Globus pallidus (tissue), 1 donor: Measurements from ENCODE around the gene KIR2DL1.
"Not testable (repeated sequence)": the region's sequence is repeated elsewhere in the genome, so short reads cannot be mapped to it uniquely, and the experiment has no call there.

Source experiments
- DNase-seq: peaks from one replicate; pipeline ENCODE4 v3.0.0-alpha.2; 2015; ENCODE audit warnings: low spot score

Gene KIR2DL1

DNA sequence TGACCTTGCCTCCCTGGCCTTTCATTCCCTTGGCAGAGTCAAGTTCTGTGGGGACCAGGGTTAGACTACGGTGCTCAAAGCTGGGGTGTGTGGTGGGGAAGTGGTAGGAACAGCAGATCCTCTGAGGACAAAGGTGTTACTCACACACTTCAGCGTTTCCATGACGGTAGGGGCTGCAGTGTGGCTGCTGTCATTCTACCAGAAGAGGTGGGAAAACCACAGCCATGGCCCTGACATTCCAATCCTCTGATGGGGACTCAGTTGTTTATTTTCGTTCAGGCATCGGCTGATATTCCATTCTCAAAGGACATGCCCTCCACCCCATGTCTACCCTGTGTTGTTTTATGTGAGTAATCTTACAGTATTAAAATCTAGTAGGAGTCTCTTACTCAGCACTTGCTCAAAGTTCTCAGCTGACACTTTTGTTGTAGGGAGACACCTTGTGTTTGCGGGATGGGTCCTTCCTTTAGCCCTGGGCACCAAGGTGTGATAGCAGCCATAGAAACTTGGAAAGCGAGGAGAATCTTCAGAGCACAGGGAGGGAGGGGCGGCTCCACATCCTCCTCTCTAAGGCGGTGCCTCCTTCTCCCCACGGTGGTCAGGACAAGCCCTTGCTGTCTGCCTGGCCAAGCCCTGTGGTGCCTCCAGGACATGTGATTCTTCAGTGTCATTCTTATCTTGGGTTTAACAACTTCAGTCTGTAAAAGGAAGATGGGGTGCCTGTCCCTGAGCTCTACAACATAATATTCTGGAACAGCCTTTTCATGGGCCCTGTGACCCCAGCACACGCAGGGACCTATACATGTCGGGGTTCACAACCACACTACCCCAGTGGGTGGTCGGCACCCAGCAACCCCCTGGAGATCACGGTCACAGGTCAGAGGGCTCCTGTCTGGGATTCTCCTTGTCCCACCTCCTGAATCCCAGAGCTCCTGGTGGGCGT lies 1.7 kb downstream of the KIR2DL1 start:
- DNase-seq = not testable (repeated sequence)

GRCh38 chr19:54772666-54773065 lies 3.1 kb downstream of the KIR2DL1 start:
- DNase-seq = not testable (repeated sequence)

- DNase-seq = not testable (repeated sequence)
Observed at GRCh38 chr19:54775095-54775815, 5.7 kb downstream of the KIR2DL1 start.

GRCh38 chr19:54775830-54776229 lies 6.2 kb downstream of the KIR2DL1 start:
- not testable (repeated sequence) for DNase-seq

GRCh38 chr19:54777851-54778250 lies 8.3 kb downstream of the KIR2DL1 start:
- DNase-seq = not testable (repeated sequence)

DNA sequence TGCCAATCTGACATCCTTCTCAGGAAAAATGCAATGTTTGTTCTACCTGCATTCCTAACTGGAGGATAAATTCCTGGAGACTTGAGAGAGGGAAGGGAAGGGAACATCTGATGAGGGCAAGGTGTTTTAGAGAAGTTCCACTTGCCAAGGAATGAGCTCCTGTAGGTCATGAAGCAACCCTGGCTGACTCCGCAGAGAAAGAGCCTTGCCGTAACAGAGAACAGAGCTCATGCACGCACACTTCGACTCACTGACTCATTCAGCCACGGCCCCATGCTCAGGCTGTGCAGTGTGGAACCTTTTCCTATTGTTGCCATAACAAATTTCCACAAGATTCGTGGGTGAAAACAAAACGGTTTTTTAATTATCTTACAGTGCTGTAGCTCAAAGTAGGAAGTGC lies 9.3 kb downstream of the KIR2DL1 start:
- not testable (repeated sequence) for DNase-seq

- not testable (repeated sequence) for DNase-seq
Observed at GRCh38 chr19:54782916-54783315, 13.3 kb downstream of the KIR2DL1 start.

- not testable (repeated sequence) for DNase-seq
Observed at GRCh38 chr19:54786091-54786723, 16.6 kb downstream of the KIR2DL1 start.

DNA sequence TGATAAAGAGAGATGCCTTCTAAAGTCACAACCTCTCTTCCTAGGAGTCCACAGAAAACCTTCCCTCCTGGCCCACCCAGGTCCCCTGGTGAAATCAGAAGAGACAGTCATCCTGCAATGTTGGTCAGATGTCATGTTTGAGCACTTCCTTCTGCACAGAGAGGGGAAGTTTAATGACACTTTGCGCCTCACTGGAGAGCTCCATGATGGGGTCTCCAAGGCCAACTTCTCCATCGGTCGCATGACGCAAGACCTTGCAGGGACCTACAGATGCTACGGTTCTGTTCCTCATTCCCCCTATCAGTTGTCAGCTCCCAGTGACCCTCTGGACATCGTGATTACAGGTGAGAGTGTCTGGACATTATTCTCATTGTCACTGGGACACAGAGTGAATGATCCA lies 18.6 kb downstream of the KIR2DL1 start:
- DNase-seq = peak; percentile 2

DNA sequence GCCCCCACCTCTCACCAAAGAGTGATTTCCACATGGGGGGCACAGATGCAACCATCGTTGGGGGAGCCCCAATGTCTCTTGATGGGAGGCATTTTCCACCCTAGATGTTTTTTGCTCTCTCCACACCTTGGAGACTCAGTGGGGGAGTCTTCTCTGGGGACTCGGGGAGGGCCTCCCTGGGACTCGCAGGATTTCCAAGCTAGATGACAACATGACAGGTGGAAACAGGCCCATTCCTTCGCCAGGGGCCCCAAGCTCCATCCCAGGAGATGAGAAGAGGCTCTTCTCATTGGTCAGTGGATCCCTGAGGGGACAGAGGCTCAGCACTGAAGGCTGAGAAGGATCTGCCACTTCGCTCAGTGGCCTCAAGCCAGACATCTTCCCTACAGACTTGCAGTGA lies 21.1 kb downstream of the KIR2DL1 start:
- no peak for DNase-seq

GRCh38 chr19:54791476-54791875 lies 21.9 kb downstream of the KIR2DL1 start:
- DNase-seq = no peak

DNA sequence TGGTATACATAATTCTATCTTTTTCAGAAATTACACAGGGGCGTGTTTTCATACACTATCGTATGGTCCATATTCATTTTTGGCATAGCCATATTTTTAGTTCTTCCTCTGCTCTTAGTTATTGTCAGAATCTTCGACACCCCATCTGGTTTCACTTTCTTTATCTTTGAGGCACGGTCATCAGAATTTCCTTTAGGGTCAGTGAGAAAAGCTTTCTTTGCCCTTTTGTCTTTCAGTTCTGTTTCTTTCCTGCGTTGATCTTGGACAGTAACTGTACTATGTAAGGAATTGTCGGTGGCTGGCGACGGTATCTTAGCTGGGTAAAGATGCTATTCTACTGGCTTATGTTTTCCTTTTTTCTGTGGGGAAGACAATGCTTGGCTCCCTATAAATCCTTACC lies 23.2 kb downstream of the KIR2DL1 start:
- peak; percentile 8 for DNase-seq

DNA sequence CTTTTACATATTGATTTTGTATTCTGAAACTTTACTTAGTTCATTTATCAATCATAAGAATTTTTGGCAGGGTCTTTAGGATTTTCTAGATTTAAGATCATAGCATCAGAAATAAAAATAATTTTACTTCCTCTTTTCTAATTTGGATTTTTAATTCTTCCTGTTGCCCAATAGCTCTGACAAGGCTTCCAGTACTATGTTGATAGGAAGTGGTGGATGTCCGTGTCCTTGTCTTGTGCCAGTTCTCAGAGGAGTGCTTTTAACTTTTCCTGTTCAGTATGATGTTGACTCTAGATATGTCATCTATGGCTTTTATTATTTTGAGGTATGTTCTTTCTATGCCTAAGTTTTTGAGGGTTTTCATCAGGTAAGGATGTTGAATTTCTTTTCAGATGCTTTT lies 26.2 kb downstream of the KIR2DL1 start:
- DNase-seq = peak; percentile 0

DNA sequence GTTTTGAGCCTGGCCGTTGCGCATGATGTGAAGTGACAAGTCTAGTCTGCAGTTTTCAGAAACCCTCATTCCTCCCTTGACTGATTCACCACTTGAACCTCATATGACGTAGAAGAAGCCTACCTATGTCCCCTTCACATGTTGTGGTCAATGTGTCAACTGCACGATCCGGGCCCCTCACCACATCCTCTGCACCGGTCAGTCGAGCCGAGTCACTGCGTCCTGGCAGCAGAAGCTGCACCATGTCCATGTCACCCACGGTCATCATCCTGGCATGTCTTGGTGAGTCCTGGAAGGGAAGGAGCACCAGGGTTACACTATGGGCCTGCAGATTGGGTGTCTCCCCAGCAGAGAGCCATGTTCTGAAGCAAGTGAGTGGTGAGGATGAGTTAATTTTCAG lies 33.8 kb downstream of the KIR2DL1 start, which contains the start of gene KIR2DL4:
Gene KIR2DL4, plus strand, starts transcription at position 201 of the 400 bp plus-strand sequence. Its CDS starts 42 bp downstream, at position 243.
- DNase-seq = no peak

GRCh38 chr19:54804101-54804500 lies 34.5 kb downstream of the KIR2DL1 start:
- DNase-seq = no peak

GRCh38 chr19:54804571-54804970 lies 35.0 kb downstream of the KIR2DL1 start:
- DNase-seq = no peak

DNA sequence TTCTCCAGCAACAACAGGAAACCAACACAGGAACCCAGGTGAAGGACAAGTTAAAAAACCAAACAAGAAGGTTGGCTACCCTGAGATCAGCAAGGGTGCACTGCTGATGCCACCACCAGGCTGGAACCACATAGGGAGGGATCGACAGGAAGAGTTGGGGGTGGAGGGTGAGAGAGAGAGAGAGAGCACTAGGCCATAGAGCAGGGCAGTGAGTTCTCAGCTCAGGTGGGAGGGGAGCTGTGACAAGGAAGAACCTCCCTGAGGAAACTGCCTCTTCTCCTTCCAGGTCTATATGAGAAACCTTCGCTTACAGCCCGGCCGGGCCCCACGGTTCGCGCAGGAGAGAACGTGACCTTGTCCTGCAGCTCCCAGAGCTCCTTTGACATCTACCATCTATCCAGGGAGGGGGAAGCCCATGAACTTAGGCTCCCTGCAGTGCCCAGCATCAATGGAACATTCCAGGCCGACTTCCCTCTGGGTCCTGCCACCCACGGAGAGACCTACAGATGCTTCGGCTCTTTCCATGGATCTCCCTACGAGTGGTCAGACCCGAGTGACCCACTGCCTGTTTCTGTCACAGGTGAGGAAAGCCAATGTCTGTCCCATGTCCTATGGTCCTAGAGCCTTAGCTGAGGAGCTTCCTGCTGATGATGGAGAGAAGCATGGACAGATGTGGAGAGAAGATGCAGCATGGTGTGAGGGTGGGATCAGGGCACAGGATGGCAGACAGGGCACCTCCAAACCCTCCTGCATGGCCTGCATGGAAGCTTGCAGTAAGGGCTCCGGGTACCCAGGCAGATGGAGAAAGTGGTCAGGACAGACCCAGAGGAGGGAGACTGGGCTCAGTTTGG lies 36.3 kb downstream of the KIR2DL1 start:
- DNase-seq = no peak

GRCh38 chr19:54806516-54806838 lies 36.9 kb downstream of the KIR2DL1 start:
- no peak for DNase-seq

- not testable (repeated sequence) for DNase-seq
Observed at GRCh38 chr19:54814571-54814970, 45.0 kb downstream of the KIR2DL1 start.

DNA sequence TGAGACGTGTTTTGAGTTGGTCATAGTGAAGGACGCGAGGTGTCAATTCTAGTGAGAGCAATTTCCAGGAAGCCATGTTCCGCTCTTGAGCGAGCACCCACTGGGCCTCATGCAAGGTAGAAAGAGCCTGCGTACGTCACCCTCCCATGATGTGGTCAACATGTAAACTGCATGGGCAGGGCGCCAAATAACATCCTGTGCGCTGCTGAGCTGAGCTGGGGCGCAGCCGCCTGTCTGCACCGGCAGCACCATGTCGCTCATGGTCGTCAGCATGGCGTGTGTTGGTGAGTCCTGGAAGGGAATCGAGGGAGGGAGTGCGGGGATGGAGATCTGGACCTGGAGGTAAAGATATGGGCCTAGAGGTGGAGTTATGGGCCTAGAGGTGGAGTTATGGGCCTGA lies 46.7 kb downstream of the KIR2DL1 start, which contains the start of gene KIR3DL1:
Gene KIR3DL1, plus strand, starts transcription at position 218 of the 400 bp plus-strand sequence.
- not testable (repeated sequence) for DNase-seq
